Raji (cell line): ENCODE data around the gene NXPH1.

Experiments used
- POLR2A ChIP-seq: IDR thresholded peaks from 2 replicates; pipeline ENCODE4 v1.6.1; 2011; ENCODE audit warnings: low read depth, low read length, control low read depth; ENCODE audit not compliant: insufficient read depth

NXPH1 gene

GRCh38 chr7:8465338-8465737 is 31.9 kb downstream of the NXPH1 start:
- no peak for TF ChIP-seq POLR2A

DNA sequence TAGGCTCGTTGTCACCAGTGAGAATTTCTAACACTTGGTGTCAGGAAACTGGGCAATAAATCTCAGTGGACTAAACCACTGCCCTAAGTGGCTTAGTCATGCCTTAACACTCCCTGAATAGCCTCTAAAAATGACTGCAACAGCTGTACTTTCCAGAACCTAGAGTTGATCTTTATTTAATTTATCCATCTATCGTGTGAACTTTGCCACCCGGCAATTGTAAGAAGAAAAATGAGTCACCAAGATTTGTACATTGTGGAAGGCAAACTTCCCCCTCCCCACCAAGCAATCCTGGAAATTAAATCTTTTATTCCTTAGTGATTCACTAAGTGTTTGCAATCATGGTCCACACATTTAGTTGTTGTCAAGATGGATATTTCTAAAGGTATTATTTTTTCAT is 47.1 kb downstream of the NXPH1 start:
- no peak for TF ChIP-seq POLR2A

- no peak for TF ChIP-seq POLR2A
These were observed 47.7 kb downstream of the NXPH1 start for GRCh38 chr7:8481096-8481495.

- TF ChIP-seq POLR2A: no peak
These were observed 48.5 kb downstream of the NXPH1 start for GRCh38 chr7:8481752-8482446.

DNA sequence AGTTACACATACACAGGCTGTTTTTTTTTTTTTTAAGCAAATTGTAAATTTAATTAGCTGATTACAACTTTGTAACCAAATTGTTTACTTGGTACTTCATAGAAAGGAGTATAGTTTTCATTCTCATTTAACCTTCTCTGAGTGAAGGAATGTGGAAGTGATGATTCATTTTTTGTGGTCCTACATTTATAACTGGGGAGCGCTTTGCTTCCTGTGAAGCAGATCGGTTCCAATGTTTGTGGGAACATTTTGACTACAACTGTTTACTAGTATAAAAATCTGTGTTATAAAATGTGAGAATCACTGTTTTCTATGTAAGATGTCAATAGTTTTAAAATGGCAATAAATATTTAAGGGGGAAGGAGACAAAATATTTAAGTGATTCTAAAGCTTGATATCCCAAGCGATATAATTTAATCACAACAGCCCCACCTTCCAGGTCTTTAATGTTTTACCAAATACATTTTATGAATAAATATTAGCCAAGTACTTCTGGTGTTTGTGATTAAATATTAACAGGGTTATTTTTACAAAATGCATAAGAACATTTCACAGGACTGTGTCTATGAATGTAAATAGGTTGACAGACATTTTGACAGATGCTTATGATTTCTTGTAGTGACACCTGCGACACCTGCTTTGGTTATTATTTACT is 57.1 kb downstream of the NXPH1 start:
- no peak for TF ChIP-seq POLR2A

DNA sequence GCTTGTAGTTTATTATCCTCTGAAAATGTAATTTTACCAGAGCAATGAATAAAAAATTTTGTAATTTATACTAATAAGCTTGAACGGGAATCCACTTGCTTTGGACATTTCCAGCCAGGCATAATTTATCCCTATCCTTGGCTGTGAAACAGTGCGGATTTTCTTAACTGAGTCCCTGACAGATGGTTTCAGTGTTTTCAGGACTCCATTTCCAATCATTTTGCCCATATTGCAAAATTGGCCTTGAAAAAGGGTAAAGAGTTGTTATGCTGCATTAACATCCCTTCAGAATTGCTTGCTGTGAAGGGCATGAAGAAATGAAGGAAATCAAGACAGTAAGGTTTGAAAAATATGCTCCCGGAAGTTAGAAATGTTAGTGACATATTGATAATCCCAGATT is 57.7 kb downstream of the NXPH1 start:
- TF ChIP-seq POLR2A: no peak

DNA sequence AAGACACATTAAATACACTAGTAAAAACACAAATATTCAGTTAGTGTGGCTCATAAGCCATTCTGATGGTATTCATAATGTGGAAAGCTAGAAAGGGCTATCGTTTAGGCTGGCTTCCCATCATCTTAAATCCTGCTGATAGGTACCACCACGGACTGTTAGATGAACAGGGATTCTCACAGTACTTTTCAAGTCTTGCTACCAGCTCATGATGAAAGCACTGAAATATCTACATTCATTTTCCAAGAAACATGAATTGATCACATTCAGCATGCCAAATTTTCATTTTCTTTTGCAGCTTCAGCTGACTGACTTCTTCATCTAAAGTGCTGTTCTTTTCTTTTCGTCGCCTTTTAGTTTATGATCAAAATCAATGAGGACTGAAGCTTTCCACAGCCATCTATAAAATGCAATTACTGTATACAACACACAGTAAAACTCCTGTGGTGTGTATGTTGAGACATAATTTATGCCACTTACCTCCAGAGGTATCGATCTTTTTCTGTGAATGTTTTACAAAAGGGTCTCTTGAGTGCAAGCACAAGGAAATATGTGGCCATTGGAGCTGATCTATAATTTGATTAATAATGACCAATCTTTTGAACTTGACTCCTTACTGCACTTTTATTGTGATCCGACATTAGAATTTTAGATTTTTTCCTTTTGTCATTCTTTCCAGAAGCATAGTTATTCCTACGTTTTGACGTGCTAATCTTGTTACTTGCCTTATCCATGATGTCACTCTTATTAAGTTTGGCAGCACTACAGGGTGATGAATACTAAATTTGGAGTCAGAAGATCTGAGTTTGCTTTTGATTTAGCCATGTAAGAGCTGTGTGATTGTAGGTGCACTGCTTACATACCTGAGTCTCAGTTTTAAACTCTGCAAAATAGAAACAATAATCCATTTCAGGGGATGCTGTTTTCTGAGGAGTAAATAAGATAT is 58.4 kb downstream of the NXPH1 start:
- TF ChIP-seq POLR2A: no peak

DNA sequence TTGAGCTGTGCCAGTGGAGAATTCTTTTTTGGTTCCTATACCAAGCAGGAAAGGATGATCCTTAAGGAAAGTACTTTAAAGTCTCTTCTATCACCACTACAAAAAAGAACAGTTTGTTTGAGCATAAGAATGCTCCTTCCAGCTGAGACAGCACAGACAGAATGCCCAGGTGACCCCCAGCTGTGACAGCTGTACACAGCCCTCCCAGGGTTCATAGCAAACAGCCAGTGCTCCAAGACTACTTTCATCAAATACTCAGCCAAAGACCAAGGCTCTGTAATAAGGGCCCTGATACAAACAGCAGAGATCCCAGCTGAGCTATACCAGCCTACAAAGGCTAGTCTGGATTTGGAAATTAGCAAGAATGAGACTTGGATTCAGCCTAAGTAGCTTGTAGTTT is 65.7 kb downstream of the NXPH1 start:
- TF ChIP-seq POLR2A: no peak

DNA sequence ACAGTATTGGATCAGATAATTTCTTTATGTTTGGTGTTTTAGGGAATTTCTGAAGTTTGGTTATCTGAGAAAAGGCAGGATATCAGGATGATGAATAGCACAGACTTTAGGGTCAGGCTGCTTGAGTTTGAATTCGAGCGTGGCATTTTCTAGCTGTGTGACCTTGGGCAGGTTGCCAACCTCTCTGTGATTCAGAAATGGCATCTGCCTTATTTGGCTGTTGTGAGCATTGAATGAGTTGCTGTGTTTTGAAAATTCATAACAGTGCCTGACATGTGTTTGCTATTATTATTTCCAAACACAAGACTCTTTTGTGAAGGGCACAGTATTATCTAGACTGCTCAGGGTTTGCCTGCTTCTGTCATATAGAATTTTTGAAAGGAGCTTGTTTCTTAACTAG is 66.9 kb downstream of the NXPH1 start:
- TF ChIP-seq POLR2A: no peak

DNA sequence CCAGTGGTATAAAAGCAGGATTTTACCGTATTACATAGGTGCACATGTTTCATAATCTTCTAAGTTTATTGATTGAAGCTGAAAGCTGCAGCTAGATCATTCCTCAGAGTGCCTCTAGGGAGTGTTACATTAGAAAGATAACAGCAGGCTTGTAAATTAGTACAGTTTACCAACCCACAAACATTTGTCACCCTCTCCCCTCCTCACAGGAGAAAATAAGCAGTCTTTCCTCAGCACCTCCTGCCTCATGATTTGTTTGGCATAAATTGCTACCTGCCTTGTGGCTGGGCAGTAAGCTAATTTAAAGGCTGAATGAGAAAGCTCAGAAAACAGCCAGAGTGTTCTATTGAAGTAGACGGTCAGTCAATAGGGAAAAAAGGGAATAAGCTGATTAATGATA is 74.2 kb downstream of the NXPH1 start:
- no peak for TF ChIP-seq POLR2A

- no peak for TF ChIP-seq POLR2A
These were observed 76.2 kb downstream of the NXPH1 start for GRCh38 chr7:8509621-8510020.

GRCh38 chr7:8511855-8512254 is 78.4 kb downstream of the NXPH1 start:
- no peak for TF ChIP-seq POLR2A

GRCh38 chr7:8514781-8515519 is 81.5 kb downstream of the NXPH1 start:
- TF ChIP-seq POLR2A: no peak

DNA sequence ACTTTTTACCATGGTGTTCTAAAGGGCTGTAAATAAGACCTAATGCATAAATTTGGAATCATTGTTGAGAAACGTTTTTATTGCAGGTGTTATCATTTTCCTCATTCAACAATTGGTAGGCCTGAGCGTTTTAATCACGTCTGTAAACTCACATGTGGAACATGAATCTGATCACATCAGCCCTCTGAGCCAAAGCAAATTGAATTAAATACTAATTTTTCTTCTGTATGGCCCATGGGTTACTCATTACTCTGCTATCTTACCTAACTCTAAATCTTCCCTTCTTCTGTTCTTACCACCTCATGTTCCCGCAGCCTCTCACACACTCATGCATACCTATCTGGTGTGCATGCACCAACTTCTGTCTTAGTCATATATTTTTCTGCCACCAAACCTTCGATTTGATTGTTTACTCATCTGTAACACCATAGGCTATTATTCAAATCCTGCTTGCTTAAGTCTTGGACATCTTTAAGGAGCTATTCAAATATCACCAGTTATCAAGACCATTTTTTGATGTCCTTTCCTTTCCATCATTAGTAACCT is 82.3 kb downstream of the NXPH1 start:
- no peak for TF ChIP-seq POLR2A

DNA sequence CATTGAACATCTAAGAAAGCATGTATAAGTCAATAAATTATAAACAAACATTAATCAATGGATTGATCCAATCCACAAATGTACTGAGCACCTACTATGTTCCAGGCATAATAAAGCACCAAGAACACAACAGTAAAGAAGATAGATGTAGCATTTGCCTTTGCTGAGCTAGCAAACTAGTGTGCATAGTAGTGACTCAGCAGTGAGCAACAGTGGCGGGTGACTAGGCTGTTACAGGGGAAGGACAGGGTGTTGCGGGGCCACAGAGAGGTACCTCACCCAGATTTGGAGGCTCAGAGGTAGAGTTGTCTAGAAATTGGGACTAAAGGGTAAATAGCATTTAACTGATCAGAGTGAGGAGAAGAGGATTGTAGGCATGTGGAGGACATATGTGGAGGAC is 83.6 kb downstream of the NXPH1 start:
- no peak for TF ChIP-seq POLR2A
